ENCODE measurements around the gene PFKFB2.

GRCh38 chr1:207032528-207033017 is 20.5 kb upstream of the PFKFB2 start, which contains the start of gene C1orf116:
- TF ChIP-seq FOXP2 (optimal IDR thresholded peaks at IDR 0.05; ENCODE audit: control extremely low read depth, extremely low read length, insufficient read depth) (no peak), POLR2AphosphoS5 (IDR thresholded peaks at IDR 0.05; ENCODE audit: borderline replicate concordance, low read depth, low read length) (no peak), EZH2 (IDR thresholded peaks at IDR 0.05) (no peak)

Data from SK-N-MC (cell line).